Left renal cortex interstitium (tissue), 4 donors: ENCODE results near the gene MYO3A. TPM values are rescaled to one million over a fixed set of nuclear protein-coding genes. Genes with fewer than 3 reads are reported as not detected.
A peak's percentile ranks its signal among the peaks of the same experiment; 100 is the strongest.
"Not testable (repeated sequence)": the region's sequence is repeated elsewhere in the genome, so short reads cannot be mapped to it uniquely, and the experiment has no call there.

ENCODE experiments used
- DNase-seq, 4 donors: peaks; one replicate each; pipeline ENCODE4 v3.0.0-alpha.2; 2013; ENCODE audit warnings: low read depth in 4 of 4, low spot score in 2 of 4, missing footprints in 1 of 4
- polyA plus RNA-seq, 4 donors: library from polyadenylated mRNA; unstranded; fragments of 120-200 nt; gene quantifications; one replicate each; pipeline ENCODE4 v1.2.1, GENCODE V29; 2013; ENCODE audit not compliant: insufficient read length in 4 of 4

Gene MYO3A
- polyA plus RNA-seq, 4 donors, result 4.2 to 10.1 (median 6.6) TPM

GRCh38 chr10:25972631-25973030, 38.6 kb downstream of the MYO3A start:
- DNase-seq, result no peak

GRCh38 chr10:25974897-25975459, 40.9 kb downstream of the MYO3A start:
- DNase-seq, result no peak

DNA sequence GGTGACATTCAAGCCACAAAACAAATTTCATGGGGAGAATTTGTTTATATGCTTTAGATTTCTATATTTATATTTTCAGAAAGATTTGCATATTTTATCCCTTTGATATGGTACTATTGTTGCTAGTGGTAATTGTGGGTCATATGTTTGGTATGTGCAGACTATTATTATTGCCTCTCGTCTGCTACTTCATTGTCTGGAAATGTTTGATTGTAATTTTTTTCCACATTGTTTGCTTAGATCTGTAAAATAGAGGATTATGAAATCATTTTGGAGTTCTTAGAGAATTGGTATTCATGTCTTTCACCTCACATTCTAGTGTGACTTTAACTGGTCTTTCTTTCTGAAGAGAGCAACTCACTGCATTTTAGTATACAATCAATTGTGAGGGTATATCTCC, 44.7 kb downstream of the MYO3A start:
- no peak for DNase-seq

- no peak for DNase-seq
These were observed 48.1 kb downstream of the MYO3A start for GRCh38 chr10:25982107-25982506.

- no peak for DNase-seq
These were observed 54.6 kb downstream of the MYO3A start for GRCh38 chr10:25988583-25988982.

DNA sequence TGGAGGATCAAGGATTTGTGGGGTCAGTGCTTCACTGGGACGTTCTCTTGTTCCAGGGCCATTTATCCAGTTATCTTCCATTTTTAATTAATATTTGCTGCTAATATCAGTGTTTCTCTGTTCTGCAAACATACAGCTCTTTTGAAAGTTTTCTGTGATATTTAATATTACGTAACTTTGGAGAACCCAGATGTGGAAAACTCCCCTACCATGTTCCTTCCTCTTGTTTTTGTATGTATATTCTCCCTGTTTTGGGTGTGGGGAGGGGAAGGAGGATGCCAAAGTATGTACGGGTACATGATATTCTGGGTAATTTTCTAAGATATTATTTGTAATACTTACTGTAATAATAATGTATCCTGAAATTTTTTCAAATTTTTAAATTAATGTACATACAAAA, 55.9 kb downstream of the MYO3A start:
- no peak for DNase-seq

DNA sequence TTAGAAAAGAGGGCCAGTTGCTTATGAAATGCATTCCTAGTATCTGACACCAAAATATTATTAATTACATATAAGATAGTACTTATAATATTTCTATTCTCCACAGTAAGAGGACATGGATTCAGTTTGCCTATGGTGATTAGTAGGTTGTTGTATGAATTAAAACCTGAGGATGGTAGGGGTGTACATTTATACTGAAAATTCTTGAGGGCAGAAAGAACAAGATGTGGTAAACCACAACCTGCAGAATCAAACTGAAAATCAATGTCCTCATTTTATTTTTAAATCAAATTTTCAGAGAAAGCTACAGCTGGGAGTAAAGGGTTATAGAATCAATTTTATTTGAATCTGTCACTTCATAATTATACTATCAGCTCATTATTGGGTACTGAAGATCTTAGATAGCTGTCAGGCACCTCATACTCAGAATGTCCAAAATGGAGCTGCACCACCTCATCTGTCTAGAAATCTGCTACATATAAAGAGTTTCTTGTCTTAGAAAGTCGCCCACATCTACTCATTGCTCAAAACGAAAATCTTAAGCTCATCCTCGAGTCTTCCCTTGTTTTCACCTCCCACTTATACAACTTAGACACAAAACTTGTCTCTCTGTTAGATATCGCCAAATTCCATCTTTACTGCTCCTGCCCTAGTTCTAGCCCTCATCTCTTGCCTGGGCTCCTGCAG, 65.4 kb downstream of the MYO3A start:
- DNase-seq, result no peak

GRCh38 chr10:26000971-26001370, 66.9 kb downstream of the MYO3A start:
- no peak for DNase-seq

DNA sequence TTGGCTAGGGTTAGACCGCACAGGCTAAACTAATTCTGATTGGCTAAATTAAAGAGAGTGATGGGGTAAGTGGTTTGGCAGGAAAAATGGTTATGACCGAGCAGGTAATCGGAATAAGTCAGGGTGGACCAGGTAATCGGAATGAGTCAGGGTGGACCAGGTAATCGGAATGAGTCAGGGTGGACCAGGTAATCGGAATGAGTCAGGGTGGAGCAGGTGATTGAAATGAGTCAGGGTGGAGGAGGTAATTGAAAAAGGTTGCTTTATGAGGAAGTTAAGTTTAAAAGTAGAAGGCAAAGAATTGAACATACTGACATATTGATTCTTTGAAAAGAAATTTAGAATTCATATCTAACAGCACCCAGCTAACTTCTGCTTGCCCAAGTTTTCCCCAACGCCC, 68.4 kb downstream of the MYO3A start:
- not testable (repeated sequence) for DNase-seq

DNA sequence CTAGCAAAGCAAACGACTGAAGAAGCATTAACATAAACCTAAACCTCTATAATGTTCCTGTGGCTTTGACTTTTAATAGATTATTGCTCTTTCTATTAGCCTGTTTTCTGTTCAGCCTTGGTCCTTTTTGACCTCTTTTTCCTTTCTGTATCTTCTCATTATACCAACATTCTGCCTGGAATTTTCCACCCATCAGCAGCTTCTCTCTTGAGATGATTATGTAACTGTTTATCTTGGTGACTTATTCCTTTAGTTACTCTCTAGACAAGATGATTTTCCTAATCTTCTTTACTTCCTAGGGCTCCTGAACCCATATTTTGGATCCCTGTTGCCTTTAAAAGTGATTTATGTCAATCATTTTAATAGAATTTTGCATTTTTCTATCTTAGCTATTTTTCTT, 81.1 kb downstream of the MYO3A start:
- no peak for DNase-seq

GRCh38 chr10:26022831-26023230, 88.8 kb downstream of the MYO3A start:
- no peak for DNase-seq

DNA sequence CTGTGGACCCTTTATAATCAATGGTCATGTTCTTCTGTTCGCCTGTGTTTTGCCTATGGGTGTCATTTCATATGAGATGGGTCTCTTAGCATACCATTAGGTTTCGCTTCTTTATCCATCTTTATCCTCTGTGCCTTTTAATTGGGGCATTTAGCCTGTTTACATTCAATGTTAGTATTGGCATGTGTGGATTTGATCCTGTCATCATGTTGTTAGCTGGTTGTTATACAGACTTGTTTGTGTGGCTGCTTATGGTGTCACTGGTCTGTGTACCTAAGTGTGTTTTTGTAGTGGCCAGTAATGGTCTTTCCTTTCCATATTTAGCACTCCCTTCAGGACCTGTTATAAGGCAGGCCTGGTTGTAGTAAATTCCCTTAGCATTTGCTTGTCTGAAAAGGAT, 90.3 kb downstream of the MYO3A start:
- DNase-seq, result no peak

DNA sequence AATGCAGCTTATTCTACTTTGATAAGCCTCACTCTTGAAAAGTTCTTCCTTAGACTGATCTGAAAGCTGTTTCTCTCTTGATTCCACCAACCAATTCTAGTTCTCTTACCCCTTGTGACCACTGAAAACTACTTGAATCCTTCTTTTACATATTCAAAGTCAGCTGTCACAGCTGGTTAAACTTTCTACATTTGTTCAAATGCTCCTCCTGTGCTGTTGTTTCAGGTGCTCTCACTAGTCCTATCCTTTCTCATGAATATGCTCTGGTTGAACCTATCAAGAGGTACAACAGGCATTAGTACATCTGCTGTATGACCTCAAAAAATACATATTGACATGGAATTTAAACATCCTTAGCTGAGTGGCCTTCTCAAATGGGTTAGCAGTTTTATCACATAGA, 91.5 kb downstream of the MYO3A start:
- no peak for DNase-seq

GRCh38 chr10:26029858-26030257, 95.8 kb downstream of the MYO3A start:
- no peak for DNase-seq

- DNase-seq, result no peak
These were observed 97.3 kb downstream of the MYO3A start for GRCh38 chr10:26031300-26031699.

DNA sequence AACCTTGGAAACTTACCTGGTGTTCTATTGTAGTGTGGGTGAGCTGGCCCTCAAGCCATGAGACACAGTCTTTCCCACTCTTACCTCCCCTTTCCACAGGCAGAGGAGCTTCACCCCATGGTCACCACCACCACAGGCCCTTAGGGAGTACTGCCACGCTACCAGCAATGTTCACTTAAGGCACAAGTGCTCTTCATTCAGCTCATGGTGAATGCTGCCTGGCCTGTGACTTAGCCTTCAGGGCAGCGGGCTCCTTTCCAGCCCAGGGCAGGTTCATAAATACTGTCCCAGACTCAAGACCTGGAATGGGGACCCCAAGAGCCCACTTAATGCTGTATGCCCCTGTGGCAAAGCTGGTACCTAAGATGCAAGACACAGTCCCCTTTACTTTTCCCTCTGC, 109.4 kb downstream of the MYO3A start:
- DNase-seq, result no peak

- peak in 2 of 4 donors; percentile 11 to 20 for DNase-seq
These were observed 110.2 kb downstream of the MYO3A start for GRCh38 chr10:26044141-26044749.

- no peak for DNase-seq
These were observed 112.2 kb downstream of the MYO3A start for GRCh38 chr10:26046073-26046700.

DNA sequence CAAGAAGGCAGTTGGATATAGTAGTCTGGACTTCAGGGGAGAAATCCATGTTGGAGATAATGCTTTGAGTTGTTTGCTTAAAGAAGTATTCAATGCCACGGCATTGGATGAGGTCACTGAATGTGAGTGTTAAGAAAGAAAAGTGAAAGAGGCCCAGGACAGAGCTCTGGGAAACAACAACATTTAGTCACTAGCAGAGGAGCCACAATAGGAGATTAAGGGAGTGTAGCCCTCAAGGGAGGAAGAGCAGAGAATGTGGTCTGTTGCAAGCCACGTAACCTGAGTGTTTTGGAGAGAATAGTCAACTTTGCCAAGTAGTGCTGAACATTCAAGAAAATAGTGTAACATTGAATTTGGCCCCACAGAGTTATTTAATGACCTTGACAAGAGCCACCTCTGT, 114.7 kb downstream of the MYO3A start:
- DNase-seq, result no peak

- no peak for DNase-seq
These were observed 118.3 kb downstream of the MYO3A start for GRCh38 chr10:26052326-26052725.

DNA sequence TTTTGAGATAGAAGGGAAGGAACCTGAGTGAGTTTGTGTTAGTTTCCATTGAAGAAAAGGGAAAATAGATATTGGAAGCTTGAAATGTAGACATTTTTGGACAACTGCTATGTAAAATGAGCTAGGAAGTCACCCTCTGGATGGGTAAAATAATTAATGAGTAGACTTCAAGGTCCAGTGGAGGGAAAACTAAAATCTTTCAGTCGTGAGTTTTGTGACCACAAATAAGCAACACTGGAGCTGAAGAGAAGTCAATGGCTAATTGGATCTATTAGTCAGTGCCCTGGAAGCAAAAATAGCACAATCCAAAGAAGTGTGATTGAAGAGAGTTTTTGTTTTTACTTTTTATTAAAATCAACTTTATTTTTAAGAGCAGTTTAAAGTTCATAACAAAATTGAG, 123.4 kb downstream of the MYO3A start:
- DNase-seq, result no peak

DNA sequence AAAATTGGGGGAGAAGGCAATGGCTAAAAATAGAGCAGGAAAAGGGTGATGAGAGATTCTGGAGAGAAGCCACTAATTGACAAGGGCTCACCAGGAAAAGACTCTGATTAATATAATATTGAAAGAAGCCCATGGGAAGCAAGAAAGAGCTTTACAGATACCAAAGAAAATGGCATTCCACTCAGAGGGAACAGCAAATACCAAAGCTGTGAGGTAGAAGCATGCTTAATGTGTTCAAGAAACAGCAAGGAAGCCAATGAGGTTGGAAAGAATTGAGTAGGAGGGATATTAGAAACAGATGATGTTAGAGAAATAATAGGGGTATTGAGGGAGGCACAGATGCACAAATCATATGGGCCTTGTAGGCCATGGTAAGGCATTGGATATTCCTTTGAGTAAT, 130.1 kb downstream of the MYO3A start:
- no peak for DNase-seq
